GF-D8 (cell line): ENCODE data around the gene LGALS7B.
"Not testable (repeated sequence)": the region's sequence is repeated elsewhere in the genome, so short reads cannot be mapped to it uniquely, and the experiment has no call there.

Experiments used
- DNase-seq: peaks from one replicate; lab custom pipeline; 2025; lab: John Stamatoyannopoulos, UW

Gene LGALS7B

GRCh38 chr19:38821230-38821825 lies 32.3 kb downstream of the LGALS7B start:
- DNase-seq: not testable (repeated sequence)

GRCh38 chr19:38825936-38826335 lies 36.9 kb downstream of the LGALS7B start:
- DNase-seq: not testable (repeated sequence)

GRCh38 chr19:38826856-38827551 lies 38.0 kb downstream of the LGALS7B start:
- no peak for DNase-seq

DNA sequence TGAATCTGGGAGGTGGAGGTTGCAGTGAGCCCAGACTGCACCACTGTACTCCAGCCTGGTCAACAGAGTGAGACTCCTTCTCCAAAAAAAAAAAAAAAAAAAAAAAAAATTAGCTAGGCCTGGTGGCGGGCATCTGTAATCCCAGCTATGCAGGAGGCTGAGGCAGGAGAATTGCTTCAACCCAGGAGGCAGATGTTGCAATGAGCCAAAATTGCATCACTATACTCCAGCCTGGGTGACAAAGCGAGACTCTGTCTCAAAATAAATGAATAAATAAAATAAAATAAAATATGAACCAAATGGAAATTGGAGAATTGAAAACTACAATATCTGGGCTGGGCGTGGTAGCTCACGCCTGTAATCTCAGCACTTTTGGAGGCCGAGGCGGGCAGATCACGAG lies 40.2 kb downstream of the LGALS7B start:
- DNase-seq: not testable (repeated sequence)

DNA sequence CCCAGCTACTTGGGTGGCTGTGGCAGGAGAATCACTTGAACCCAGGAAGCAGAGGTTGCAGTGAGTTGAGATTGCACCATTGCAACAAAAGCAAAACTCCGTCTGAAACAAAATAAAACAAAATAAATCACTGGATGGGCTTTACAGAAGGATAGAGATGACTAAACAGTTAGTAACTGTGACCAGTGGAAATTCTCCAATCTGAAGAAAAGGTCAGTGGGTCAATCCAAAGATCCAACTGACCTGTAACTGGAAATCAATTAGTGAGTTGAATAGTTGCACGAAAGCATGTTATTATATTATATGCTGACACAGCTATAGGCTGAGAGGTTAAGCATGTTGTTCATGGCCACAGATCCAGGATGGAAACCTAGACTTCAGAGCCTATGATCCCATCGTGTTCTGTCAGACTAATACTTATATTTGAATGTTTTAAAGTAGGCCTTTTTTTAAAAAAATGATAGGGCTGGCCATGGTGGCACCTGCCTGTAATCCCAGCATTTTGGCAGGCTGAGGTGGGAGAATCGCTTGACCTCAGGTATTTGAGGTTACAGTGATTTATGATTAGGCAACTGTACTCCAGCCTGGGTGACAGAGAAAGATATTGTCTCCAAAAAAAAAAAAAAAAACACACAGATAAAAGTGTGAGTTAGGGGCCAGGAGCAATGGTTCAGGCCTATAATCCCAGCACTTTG lies 41.2 kb downstream of the LGALS7B start:
- DNase-seq: no peak

DNA sequence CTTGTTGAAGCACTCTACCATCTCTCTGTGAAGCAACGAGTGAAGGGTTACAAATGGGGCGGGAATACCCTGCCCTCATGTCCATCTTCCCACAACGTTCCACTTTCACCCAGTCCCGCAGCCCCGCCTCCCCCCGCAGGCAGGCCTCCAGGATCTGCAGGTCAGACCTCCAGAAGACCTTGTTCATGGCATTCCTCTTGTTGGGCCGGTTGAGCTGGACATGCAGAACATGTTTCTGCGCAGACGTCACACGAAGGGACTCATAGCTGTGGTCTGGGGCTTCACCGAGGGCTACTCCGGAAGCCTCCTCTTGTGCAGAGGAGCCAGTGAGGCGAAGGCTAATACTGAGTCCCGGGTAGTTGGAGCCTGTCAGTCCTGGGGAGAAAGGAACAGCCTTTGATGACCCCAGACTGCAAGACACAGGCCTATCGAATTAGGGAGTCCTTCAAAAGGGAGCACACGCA lies 42.2 kb downstream of the LGALS7B start:
- DNase-seq: no peak

DNA sequence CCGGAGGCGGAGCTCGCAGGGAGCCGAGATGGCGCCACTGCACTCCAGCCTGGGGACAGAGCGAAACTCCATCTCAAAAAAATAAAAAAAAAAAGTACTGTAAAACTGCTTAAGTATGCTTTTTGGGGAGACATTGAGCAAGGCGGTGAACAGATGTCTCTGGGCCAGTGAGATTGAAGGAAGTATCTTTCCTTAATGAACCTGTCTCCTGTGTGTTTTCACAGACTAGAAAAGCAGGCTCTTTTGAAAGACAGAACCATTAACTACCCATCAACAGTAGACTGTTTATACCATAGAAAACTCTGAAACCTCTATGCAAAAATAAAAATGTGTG lies 44.1 kb downstream of the LGALS7B start:
- DNase-seq: no peak

DNA sequence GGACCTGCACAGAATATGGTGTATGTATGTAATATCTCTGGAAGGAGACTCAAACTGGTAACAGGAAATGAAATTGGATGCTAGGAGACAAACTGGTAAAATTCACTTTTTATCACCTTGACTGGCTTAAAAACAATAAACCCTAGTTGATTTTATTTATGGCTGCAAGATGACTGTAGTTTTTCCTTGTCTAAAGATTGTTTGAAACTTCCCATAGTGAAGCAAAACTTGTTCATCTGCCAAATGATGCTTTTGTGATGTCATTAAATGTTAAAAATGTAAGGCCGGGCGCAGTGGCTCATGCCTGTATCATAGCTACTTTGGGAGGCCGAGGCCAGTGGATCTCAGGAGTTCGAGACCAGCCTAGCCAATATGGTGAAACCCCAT lies 45.1 kb downstream of the LGALS7B start:
- DNase-seq: no peak

DNA sequence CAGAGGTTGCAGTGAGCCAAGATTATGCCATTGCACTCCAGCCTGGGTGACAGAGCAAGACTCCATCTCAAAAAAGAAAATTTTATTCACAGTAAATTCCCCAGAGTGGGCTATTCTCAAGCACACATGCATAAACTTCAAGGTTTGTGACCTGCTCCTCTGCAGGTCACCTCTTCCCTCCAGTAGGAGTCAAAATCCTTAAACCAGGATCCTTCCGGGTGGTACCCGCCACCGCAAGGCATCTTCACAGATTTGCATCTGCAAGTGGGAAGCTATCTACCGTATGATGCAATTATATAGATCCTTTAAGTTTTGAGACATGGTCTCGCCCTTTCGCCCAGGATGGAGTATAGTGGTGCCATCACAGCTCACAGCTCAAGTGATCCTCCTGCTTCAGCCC lies 45.6 kb downstream of the LGALS7B start:
- no peak for DNase-seq

DNA sequence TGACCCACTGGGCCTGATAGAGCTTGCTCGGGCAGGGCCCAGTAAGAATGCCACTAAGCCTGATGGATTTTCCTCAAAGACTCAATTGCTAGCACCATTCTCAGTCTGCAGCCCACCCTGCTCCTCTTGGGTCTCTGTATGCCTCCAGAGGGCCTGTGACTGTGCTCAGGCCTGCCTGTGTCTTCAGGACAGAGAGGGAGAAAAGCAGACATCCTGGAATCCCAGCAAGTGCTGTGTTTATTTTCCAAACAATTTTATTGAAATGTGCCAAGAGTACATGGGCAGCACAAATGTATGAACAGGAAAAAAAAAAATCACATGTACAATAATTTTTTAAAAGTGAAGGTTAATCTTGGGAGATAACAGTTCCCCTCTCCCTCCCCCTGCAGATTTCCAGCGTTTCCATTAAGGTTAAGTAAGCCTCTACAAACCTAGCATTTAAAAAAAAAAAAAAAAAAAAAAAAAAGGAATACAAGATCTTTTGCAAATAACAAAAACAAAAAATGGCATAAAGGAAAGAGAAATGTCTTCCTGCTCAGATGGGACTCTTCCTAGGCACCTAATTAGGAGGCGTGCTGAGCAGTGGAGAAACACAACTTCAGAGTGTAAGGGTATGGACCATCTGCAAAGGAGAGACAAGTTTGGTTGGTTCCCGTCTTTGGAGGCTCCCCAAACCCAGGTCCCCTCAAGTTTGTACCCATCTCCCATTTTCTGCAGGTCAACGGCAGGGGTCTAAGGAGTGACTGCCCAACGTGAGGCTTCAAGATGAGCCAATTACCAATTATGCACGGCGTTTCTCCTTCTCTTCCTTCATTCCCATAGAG lies 47.4 kb downstream of the LGALS7B start:
- no peak for DNase-seq

- DNase-seq: no peak
Measured at GRCh38 chr19:38836983-38837626, 48.1 kb downstream of the LGALS7B start.

- no peak for DNase-seq
Measured at GRCh38 chr19:38837656-38838121, 48.7 kb downstream of the LGALS7B start.

DNA sequence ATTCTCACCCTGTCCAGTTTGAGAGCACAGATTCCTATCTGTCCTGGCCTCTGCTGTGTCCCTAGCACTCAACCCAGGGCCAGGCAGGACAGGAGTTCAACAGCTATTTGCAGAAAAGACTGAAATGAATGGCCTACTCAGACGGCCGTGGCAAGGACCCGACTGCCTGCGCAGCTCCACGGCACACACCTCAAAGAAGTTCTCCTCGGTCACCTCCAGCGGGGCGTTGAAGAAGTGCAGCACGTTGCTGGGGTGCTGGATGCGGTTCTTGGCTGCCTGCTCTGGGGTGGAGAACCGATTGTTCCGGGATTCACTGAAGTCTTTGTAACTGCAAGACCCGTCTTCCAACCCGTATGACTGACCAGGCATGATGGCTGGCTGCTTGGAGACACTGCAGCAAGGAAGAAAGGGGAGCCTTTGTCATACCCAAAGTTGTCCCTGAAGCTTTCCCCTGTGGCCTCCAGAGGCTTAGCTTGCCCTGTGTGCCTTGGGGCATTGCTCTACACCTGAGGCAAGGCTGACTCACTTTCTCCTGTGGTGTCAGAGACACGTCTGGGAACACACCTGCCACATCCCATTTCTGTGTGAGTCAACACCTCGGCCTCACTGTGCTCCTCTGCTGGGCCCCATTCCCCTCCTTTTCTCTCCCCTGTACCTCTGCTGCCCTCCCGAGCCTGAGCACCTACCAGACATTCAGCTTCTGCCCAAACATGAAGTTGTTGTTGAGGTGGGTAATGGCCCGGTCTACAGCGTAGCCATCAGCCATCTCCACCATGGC lies 49.4 kb downstream of the LGALS7B start:
- DNase-seq: no peak

DNA sequence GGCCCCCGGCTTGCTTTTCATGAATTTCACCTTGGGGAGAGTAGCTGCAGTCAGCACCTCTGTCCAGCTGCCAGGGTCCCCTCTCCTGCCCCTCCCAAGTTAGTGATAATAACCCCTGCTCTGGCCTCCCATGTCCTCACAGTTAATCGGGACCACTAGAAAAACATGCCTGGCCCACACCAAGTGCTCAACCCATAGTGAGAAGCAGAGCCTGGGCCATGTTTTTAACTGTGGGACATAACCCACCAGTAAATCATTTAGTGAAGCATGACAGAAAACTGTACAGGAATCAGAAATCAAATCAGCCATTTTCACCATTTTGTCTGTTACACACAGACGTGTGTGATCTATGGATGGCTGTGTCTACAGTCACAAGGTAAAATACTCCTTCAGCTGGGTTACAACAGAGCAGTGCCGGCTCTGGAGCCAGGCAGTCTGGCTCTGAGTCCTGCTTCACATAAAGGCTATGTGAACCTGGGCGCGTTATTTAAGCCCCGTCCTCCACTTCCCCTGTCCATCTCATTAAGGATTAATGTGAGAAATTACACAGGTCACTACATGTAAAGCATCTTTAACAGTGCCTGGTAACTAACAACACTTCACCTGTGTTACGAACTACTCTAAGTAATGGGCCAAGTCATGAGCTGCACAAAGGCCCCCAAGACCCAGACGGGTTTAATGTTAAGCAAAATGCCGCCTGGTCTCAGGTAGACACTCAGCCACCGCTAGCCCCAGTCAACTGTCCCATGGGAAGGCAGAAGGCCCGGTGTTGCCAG lies 50.2 kb downstream of the LGALS7B start:
- no peak for DNase-seq

DNA sequence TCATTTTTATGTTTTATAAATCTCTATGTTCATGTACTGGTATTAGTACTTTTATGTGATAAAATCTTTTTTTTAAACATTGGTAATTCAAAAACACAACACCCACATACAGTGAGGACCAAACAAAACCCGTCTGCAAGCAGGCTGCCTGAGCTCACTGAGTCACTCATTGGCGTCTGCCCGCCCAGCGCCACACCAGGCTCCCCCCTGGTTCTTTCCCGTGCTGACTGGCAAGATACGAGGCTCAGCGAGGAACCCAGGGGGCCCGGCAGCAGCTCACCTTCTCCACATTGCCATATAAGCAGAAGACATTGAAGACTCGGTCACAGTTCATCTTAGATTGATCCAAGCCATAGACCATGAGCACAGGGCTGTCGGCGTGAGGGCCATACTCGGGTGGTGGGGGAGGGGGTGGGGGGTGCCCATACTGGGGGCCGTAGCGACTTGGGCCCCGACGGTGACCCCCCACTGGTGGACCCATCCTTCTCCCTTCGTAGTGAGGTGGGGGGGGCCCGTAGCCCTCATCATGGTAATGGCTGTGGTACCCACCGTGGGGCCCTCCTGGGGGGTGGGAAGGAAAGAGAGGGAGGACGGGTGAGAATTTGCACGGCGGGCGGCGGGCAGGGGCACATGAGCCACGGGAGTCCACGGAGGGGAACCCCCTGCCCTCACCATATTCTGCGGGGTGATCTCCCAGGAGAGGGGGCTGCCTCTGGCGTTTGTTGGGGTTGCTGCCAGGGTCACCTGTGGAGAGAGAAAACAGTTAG lies 51.0 kb downstream of the LGALS7B start:
- DNase-seq: no peak

DNA sequence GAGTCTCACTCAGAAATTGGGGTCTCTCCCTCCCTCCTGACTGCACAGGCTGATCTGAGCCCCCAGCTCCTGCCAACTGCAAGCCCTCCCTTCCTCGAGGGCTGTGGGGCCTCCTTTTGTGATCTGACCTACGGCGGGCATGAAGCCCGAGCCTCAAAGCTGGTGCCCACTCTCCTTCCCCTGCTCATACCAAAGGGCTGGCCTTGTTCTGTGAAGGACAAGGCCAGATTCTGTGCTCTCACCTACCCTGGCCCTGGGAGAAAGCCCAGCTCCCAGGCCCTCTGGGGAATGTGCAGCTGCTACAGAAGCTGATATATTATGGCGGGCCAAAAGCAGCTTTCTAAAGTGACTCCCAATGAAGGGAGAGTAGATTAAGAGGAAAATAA lies 51.6 kb downstream of the LGALS7B start:
- no peak for DNase-seq
